Measurements from ENCODE around the gene MXD1. TPM values are rescaled to one million over a fixed set of nuclear protein-coding genes. Genes with fewer than 3 reads are reported as not detected.

MXD1 gene
- total RNA-seq, 2 donors from 2014 or later, result 0.73 to 5.5 TPM

- WGBS, 2 experiments (ENCODE audit: insufficient coverage in 1 of 2, insufficient read length in 1 of 2), result 92 to 97% methylated on average over 4 to 6 of the region's 6 CpGs
- no peak for DNase-seq
- H3K4me1 ChIP-seq (ENCODE audit: control insufficient read depth, insufficient read depth, low read length), result no peaks in the 10 kb centered on the region
- Mint-ChIP-seq H3K36me3 (ENCODE audit: low read depth) (no peaks in the 10 kb centered on the region), H3K27me3 (ENCODE audit: insufficient read depth) (peaks cover 17% of the 10 kb centered on the region), H3K4me1 (no peaks in the 10 kb centered on the region), H3K27ac (no peak overlapping the region), H3K9me3 (no peaks in the 10 kb centered on the region), H3K4me3 (no peak overlapping the region)
- H3K9me3 ChIP-seq (ENCODE audit: control insufficient read depth, low read length), result no peaks in the 10 kb centered on the region
- H3K27me3 ChIP-seq (ENCODE audit: control insufficient read depth, insufficient read depth, low read length, poor library complexity, severe bottlenecking), result peaks cover 19% of the 10 kb centered on the region
- TF ChIP-seq, protein P1, sequence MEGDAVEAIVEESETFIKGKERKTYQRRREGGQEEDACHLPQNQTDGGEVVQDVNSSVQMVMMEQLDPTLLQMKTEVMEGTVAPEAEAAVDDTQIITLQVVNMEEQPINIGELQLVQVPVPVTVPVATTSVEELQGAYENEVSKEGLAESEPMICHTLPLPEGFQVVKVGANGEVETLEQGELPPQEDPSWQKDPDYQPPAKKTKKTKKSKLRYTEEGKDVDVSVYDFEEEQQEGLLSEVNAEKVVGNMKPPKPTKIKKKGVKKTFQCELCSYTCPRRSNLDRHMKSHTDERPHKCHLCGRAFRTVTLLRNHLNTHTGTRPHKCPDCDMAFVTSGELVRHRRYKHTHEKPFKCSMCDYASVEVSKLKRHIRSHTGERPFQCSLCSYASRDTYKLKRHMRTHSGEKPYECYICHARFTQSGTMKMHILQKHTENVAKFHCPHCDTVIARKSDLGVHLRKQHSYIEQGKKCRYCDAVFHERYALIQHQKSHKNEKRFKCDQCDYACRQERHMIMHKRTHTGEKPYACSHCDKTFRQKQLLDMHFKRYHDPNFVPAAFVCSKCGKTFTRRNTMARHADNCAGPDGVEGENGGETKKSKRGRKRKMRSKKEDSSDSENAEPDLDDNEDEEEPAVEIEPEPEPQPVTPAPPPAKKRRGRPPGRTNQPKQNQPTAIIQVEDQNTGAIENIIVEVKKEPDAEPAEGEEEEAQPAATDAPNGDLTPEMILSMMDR (conservative IDR thresholded peaks at IDR 0.05), result no peak
- H3K4me3 ChIP-seq (ENCODE audit: low read length), result no peak overlapping the region
- no peak overlapping the region for H3K9ac ChIP-seq (ENCODE audit: extremely low read depth, low read length, poor library complexity, severe bottlenecking)
- H3K27ac ChIP-seq (ENCODE audit: low read depth, low read length), result no peak overlapping the region
- no peaks in the 10 kb centered on the region for H3K36me3 ChIP-seq (ENCODE audit: control insufficient read depth, insufficient read depth, low read length)
These were observed 37.6 kb downstream of the MXD1 start for GRCh38 chr2:69952336-69953115.

GRCh38 chr2:69954084-69954483 is 39.2 kb downstream of the MXD1 start:
- Histone ChIP-seq H3K9ac (ENCODE audit: extremely low read depth, low read length, poor library complexity, severe bottlenecking) (no peak overlapping the region), H3K9me3 (ENCODE audit: control insufficient read depth, low read length) (no peaks in the 10 kb centered on the region), H3K27me3 (ENCODE audit: control insufficient read depth, insufficient read depth, low read length, poor library complexity, severe bottlenecking) (peaks cover 23% of the 10 kb centered on the region), H3K4me3 (ENCODE audit: low read length) (no peak overlapping the region), H3K4me1 (ENCODE audit: control insufficient read depth, insufficient read depth, low read length) (no peaks in the 10 kb centered on the region), H3K27ac (ENCODE audit: low read depth, low read length) (no peak overlapping the region), H3K36me3 (ENCODE audit: control insufficient read depth, insufficient read depth, low read length) (no peaks in the 10 kb centered on the region)
- Mint-ChIP-seq H3K27ac (no peak overlapping the region), H3K27me3 (ENCODE audit: insufficient read depth) (peaks cover 24% of the 10 kb centered on the region), H3K4me1 (no peaks in the 10 kb centered on the region), H3K9me3 (no peaks in the 10 kb centered on the region), H3K4me3 (no peak overlapping the region), H3K36me3 (ENCODE audit: low read depth) (no peaks in the 10 kb centered on the region)
- DNase-seq, result no peak
- TF ChIP-seq, protein P1 (conservative IDR thresholded peaks at IDR 0.05), result no peak
- 100% methylated on average over 1 of the region's 1 CpG; no CpG with 5 or more reads in 1 of the 2 experiments for WGBS, 2 experiments (ENCODE audit: insufficient coverage in 1 of 2, insufficient read length in 1 of 2)

DNA sequence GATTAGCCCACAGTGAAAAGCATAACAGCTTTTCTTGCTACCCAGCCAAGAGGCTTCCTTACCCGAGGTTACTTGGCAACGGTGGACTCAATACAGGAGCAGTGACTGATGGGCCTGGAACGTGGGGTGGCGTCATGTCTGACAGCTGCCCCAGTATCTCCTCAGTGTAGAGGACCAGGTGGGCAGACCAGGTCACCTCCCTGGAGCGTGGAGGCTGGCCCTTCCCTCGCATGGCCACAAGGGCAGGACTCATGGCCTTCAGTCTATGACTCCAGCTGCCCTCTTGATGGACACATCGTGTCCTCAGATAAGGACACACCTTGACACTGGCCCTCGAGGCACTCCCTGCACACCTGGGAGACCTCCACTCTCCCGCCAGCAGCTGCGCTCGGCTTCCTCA is 40.1 kb downstream of the MXD1 start:
- Mint-ChIP-seq H3K36me3 (ENCODE audit: low read depth) (no peaks in the 10 kb centered on the region), H3K4me1 (no peaks in the 10 kb centered on the region), H3K4me3 (no peak overlapping the region), H3K27me3 (ENCODE audit: insufficient read depth) (peaks cover 29% of the 10 kb centered on the region), H3K9me3 (no peaks in the 10 kb centered on the region), H3K27ac (no peak overlapping the region)
- TF ChIP-seq, protein P1 (conservative IDR thresholded peaks at IDR 0.05), result no peak
- Histone ChIP-seq H3K4me3 (ENCODE audit: low read length) (no peak overlapping the region), H3K4me1 (ENCODE audit: control insufficient read depth, insufficient read depth, low read length) (no peaks in the 10 kb centered on the region), H3K9ac (ENCODE audit: extremely low read depth, low read length, poor library complexity, severe bottlenecking) (no peak overlapping the region), H3K36me3 (ENCODE audit: control insufficient read depth, insufficient read depth, low read length) (no peaks in the 10 kb centered on the region), H3K9me3 (ENCODE audit: control insufficient read depth, low read length) (no peaks in the 10 kb centered on the region), H3K27me3 (ENCODE audit: control insufficient read depth, insufficient read depth, low read length, poor library complexity, severe bottlenecking) (peaks cover 23% of the 10 kb centered on the region), H3K27ac (ENCODE audit: low read depth, low read length) (no peak overlapping the region)
- DNase-seq, result no peak
- 90 to 92% methylated on average over 10 to 11 of the region's 11 CpGs for WGBS, 2 experiments (ENCODE audit: insufficient coverage in 1 of 2, insufficient read length in 1 of 2)
